B cell (primary cell): Measurements from ENCODE around the gene CCDC24. TPM values are rescaled to one million over a fixed set of nuclear protein-coding genes. Genes with fewer than 3 reads are reported as not detected.

Experiments
- ATAC-seq: fragments of 200-7000 bp; cut with Tn5 transposase; one replicate; pipeline ENCODE4 v1.10.0; 2021; ENCODE audit warnings: low read depth, mild to moderate bottlenecking, moderate number of reproducible peaks, moderate library complexity
- CTCF ChIA-PET: fragments of 350-600 bp; sonication (Branson Sonifier 250); formaldehyde crosslinking; loops from one replicate; lab custom pipeline; 2021; ENCODE audit warnings: antibody characterized with exemption, inconsistent platforms; lab: Charles Lee
- POLR2A ChIA-PET: fragments of 350-600 bp; sonication (Branson Sonifier 250); formaldehyde crosslinking; loops from one replicate; lab custom pipeline; 2021; ENCODE audit warnings: antibody characterized with exemption; lab: Charles Lee
- DNase-seq: peaks from one replicate; pipeline ENCODE4 v3.0.0; 2013
- H2AFZ ChIP-seq: 2 replicates; pipeline ENCODE4 v1.6.1; 2012; ENCODE audit warnings: mild to moderate bottlenecking, low read depth, low read length; ENCODE audit not compliant: insufficient read depth, poor library complexity, severe bottlenecking
- H3K27ac ChIP-seq, 2 donors: 1 replicate in 1 of 2; 2 replicates in 1 of 2; pipeline ENCODE4 v1.5.1; 2012 to 2013; ENCODE audit warnings: low read length in 2 of 2, mild to moderate bottlenecking in 2 of 2, moderate library complexity in 1 of 2
- H3K27me3 ChIP-seq, 4 experiments: fragments of 200-600 bp in 1 of 4; sonication (generic) in 1 of 4; replicated peaks in 1 of 4; 1 replicate in 2 of 4; 2 replicates in 2 of 4; pipeline versions ENCODE4 v1.6.1 to v1.7.0; 2013 to 2016; ENCODE audit warnings: low read length in 3 of 4, mild to moderate bottlenecking in 2 of 4, mixed read lengths in 1 of 4, moderate library complexity in 1 of 4; ENCODE audit not compliant: insufficient read depth in 4 of 4, control insufficient read depth in 3 of 4; ENCODE audit errors: control extremely low read depth in 1 of 4
- H3K36me3 ChIP-seq, 2 experiments: replicated peaks in 1 of 2; 1 replicate in 1 of 2; 2 replicates in 1 of 2; pipeline versions ENCODE4 v1.6.1 to v1.7.1; 2013; ENCODE audit warnings: low read length in 1 of 2; ENCODE audit not compliant: insufficient read depth in 2 of 2, control insufficient read depth in 1 of 2; ENCODE audit errors: control extremely low read depth in 1 of 2, extremely low read depth in 1 of 2
- H3K4me1 ChIP-seq, 2 donors: fragments of 200-600 bp in 1 of 2; sonication (generic) in 1 of 2; 1 replicate in 1 of 2; 2 replicates in 1 of 2; pipeline versions ENCODE4 v1.5.1 to v1.6.1; 2013 to 2017; ENCODE audit warnings: low read length in 2 of 2; ENCODE audit not compliant: control insufficient read depth in 2 of 2, insufficient read depth in 2 of 2
- H3K4me2 ChIP-seq: replicated peaks from 2 replicates; pipeline ENCODE3; 2012; ENCODE audit warnings: mild to moderate bottlenecking, low read depth, low read length; ENCODE audit not compliant: poor library complexity, severe bottlenecking
- H3K4me3 ChIP-seq, 5 experiments: fragments of 200-600 bp in 1 of 5; sonication (generic) in 1 of 5; 1 replicate in 3 of 5; 2 replicates in 2 of 5; pipeline versions ENCODE4 v1.5.1 to v1.7.0; 2011 to 2016; ENCODE audit warnings: low read length in 4 of 5, mild to moderate bottlenecking in 4 of 5, low read depth in 2 of 5, control low read depth in 1 of 5, moderate library complexity in 1 of 5; ENCODE audit not compliant: insufficient read depth in 1 of 5; ENCODE audit errors: control extremely low read depth in 1 of 5, extremely low read depth in 1 of 5
- H3K79me2 ChIP-seq: fragments of 200-600 bp; sonication (generic); one replicate; pipeline ENCODE4 v1.6.0; 2016; ENCODE audit warnings: low read length; ENCODE audit not compliant: control insufficient read depth, insufficient read depth
- H3K9ac ChIP-seq: fragments of 200-600 bp; sonication (generic); 2 replicates; pipeline ENCODE4 v1.6.1; 2017; ENCODE audit warnings: mild to moderate bottlenecking, low read length, moderate library complexity
- H3K9me3 ChIP-seq, 3 donors: one replicate each; pipeline versions ENCODE4 v1.6.1 to v1.7.1; 2013; ENCODE audit warnings: low read length in 2 of 3; ENCODE audit not compliant: control insufficient read depth in 2 of 3, insufficient read depth in 1 of 3; ENCODE audit errors: control extremely low read depth in 1 of 3
- H4K20me1 ChIP-seq: 2 replicates; pipeline ENCODE4 v1.6.0; 2012; ENCODE audit warnings: mild to moderate bottlenecking, low read length; ENCODE audit not compliant: insufficient read depth, control insufficient read depth, poor library complexity, severe bottlenecking
- H3K27ac Mint-ChIP-seq: one replicate; pipeline ENCODE4 v1.8.0; 2021; ENCODE audit warnings: mixed read lengths
- H3K27me3 Mint-ChIP-seq: one replicate; pipeline ENCODE4 v1.8.0; 2021; ENCODE audit warnings: mixed read lengths
- H3K4me1 Mint-ChIP-seq: one replicate; pipeline ENCODE4 v1.8.0; 2021; ENCODE audit warnings: mixed read lengths
- H3K4me3 Mint-ChIP-seq: one replicate; pipeline ENCODE4 v1.8.0; 2021; ENCODE audit warnings: mixed read lengths
- H3K9me3 Mint-ChIP-seq: one replicate; pipeline ENCODE4 v1.8.0; 2022; ENCODE audit warnings: mixed read lengths; ENCODE audit not compliant: insufficient read depth
- CTCF ChIP-seq: fragments of 200-600 bp; IDR thresholded peaks from one replicate; pipeline ENCODE4 v1.8.0; 2022; ENCODE audit warnings: antibody characterized with exemption, mild to moderate bottlenecking
- EZH2 ChIP-seq: IDR thresholded peaks from 2 replicates; pipeline ENCODE4 v1.6.1; 2012; ENCODE audit warnings: borderline replicate concordance, low read depth, mild to moderate bottlenecking, moderate library complexity, low read length; ENCODE audit not compliant: insufficient read depth, poor library complexity, severe bottlenecking
- WGBS: methylation state at CpG from one replicate; pipeline ENCODE4 v1.1.5; 2013; ENCODE audit warnings: missing lambda C conversion rate; ENCODE audit not compliant: insufficient coverage; 5-methylcytosine and 5-hydroxymethylcytosine counted together
- intact Hi-C: fragments of 100-400 bp; cut with micrococcal nuclease; formaldehyde crosslinking; loops from one replicate; pipeline ENCODE4 v1.10.0; 2022
- polyA plus RNA-seq: library from polyadenylated mRNA; depleted of rRNA; stranded (reverse); fragments of >200 nt; gene quantifications from 2 replicates; pipeline ENCODE4 v1.2.3, GENCODE V29; 2012
- total RNA-seq, 2 donors: library from RNA; stranded (reverse); fragments of 120-200 nt in 1 of 2; gene quantifications; 1 replicate in 1 of 2; 2 replicates in 1 of 2; pipeline versions ENCODE4 v1.2.3 to v1.2.4, GENCODE V29; 2013 to 2022

The CCDC24 gene
- total and polyA plus RNA-seq, 2 donors (not counting 1 experiment from before 2014, with no cell fraction given): 10.1 to 18.4 TPM

- H3K4me3 Mint-ChIP-seq: no peak overlapping the region
- H3K27me3 ChIP-seq: no peaks in the 10 kb centered on the region
- no peaks in the 10 kb centered on the region for H4K20me1 ChIP-seq
- POLR2A ChIA-PET: interaction anchor here (0.6 kb wide), 1 partner anchor 46 kb away, joined by 3 read pairs; no protein-coding TSS in a partner anchor
- H3K36me3 ChIP-seq: no peaks in the 10 kb centered on the region
- peaks cover under 1% of the 10 kb centered on the region for H3K4me1 Mint-ChIP-seq
- DNase-seq (peak; percentile 77), ATAC-seq (peak; percentile 83)
- no peaks in the 10 kb centered on the region for H3K9me3 Mint-ChIP-seq
- H3K9me3 ChIP-seq: no peaks in the 10 kb centered on the region
- H3K4me3 ChIP-seq: no peak overlapping the region
- no peaks in the 10 kb centered on the region for H3K27me3 Mint-ChIP-seq
- CTCF ChIA-PET: interaction anchor here (0.7 to 17.1 kb wide), 24 partner anchors 10 to 810 kb away, joined by 3 to 227 read pairs (median 6); partner anchors contain the start of genes ARTN, ATP6V0B and IPO13
- intact Hi-C loops: loop anchor here (1.0 kb wide), 1 partner anchor 507 kb away; no protein-coding TSS in a partner anchor
- peaks cover 0 to under 1% of the 10 kb centered on the region in 2 donors for H3K4me1 ChIP-seq
- no peak overlapping the region for H3K27ac ChIP-seq
- no peak overlapping the region for H3K4me2 ChIP-seq
- H3K9ac ChIP-seq: no peak overlapping the region
- no peak overlapping the region for H3K27ac Mint-ChIP-seq
- no peak overlapping the region for H2AFZ ChIP-seq
- 34% methylated on average over 2 of the region's 6 CpGs for WGBS
- TF ChIP-seq EZH2 (no peak), CTCF (peak; percentile 88)
- no peaks in the 10 kb centered on the region for H3K79me2 ChIP-seq
These were observed 45.2 kb downstream of the CCDC24 start for GRCh38 chr1:44036409-44037139.

GRCh38 chr1:44037154-44037553 lies 45.8 kb downstream of the CCDC24 start:
- H3K79me2 ChIP-seq: no peaks in the 10 kb centered on the region
- H3K36me3 ChIP-seq: no peaks in the 10 kb centered on the region
- CTCF ChIA-PET: interaction anchor here (0.7 to 17.1 kb wide), 23 partner anchors 10 to 810 kb away, joined by 3 to 227 read pairs (median 6); partner anchors contain the start of genes ARTN, ATP6V0B and IPO13
- H3K4me3 ChIP-seq: no peak overlapping the region
- H3K27me3 Mint-ChIP-seq: no peaks in the 10 kb centered on the region
- WGBS: 84% methylated on average over 3 of the region's 5 CpGs
- H3K4me1 ChIP-seq: no peaks in the 10 kb centered on the region
- POLR2A ChIA-PET: interaction anchor here (0.6 kb wide), 1 partner anchor 46 kb away, joined by 3 read pairs; no protein-coding TSS in a partner anchor
- H4K20me1 ChIP-seq: no peaks in the 10 kb centered on the region
- no peaks in the 10 kb centered on the region for H3K9me3 ChIP-seq
- H2AFZ ChIP-seq: no peak overlapping the region
- no peak for TF ChIP-seq EZH2
- no peak for TF ChIP-seq CTCF
- no peaks in the 10 kb centered on the region for H3K9me3 Mint-ChIP-seq
- no peak overlapping the region for H3K27ac ChIP-seq
- no peak overlapping the region for H3K4me2 ChIP-seq
- H3K27me3 ChIP-seq: no peaks in the 10 kb centered on the region
- no peak overlapping the region for H3K4me3 Mint-ChIP-seq
- no peak overlapping the region for H3K9ac ChIP-seq
- intact Hi-C loops: no loop called here
- H3K27ac Mint-ChIP-seq: no peak overlapping the region
- no peaks in the 10 kb centered on the region for H3K4me1 Mint-ChIP-seq
- ATAC-seq: no peak
- no peak for DNase-seq
